Neural progenitor cell (in vitro differentiated cells): ENCODE results near the gene GSG1. TPM values are rescaled to one million over a fixed set of nuclear protein-coding genes. Genes with fewer than 3 reads are reported as not detected.

ENCODE experiments used
- DNase-seq: peaks from one replicate; pipeline ENCODE4 v3.0.0-alpha.2; 2016; ENCODE audit warnings: low spot score
- H2AFZ ChIP-seq: fragments of 200-600 bp; sonication (generic); replicated peaks from 2 replicates; pipeline ENCODE4 v1.6.1; 2016; ENCODE audit warnings: antibody characterized with exemption
- H3F3A ChIP-seq: fragments of 200-600 bp; sonication (generic); 2 replicates; pipeline ENCODE4 v1.6.1; 2016; ENCODE audit warnings: antibody characterized with exemption, low read depth
- H3K27ac ChIP-seq: fragments of 200-600 bp; sonication (generic); 2 replicates; pipeline ENCODE4 v1.5.1; 2016; ENCODE audit warnings: mild to moderate bottlenecking
- H3K27me3 ChIP-seq: fragments of 200-600 bp; sonication (generic); 2 replicates; pipeline ENCODE4 v1.6.1; 2016; ENCODE audit warnings: mild to moderate bottlenecking, moderate library complexity
- H3K36me3 ChIP-seq: fragments of 200-600 bp; sonication (generic); 2 replicates; pipeline ENCODE4 v1.5.1; 2016
- H3K4me1 ChIP-seq: fragments of 200-600 bp; sonication (generic); 2 replicates; pipeline ENCODE4 v1.6.1; 2016; ENCODE audit warnings: mixed run types
- H3K4me2 ChIP-seq: fragments of 200-600 bp; sonication (generic); 2 replicates; pipeline ENCODE4 v1.6.1; 2016
- H3K4me3 ChIP-seq: fragments of 200-600 bp; sonication (generic); 2 replicates; pipeline ENCODE4 v1.5.1; 2016
- H3K79me2 ChIP-seq: fragments of 200-600 bp; sonication (generic); 2 replicates; pipeline ENCODE4 v1.6.1; 2016; ENCODE audit warnings: low read depth
- H3K9ac ChIP-seq: fragments of 200-600 bp; sonication (generic); 2 replicates; pipeline ENCODE4 v1.6.1; 2016
- H3K9me3 ChIP-seq: fragments of 200-600 bp; sonication (generic); 2 replicates; pipeline ENCODE4 v1.5.1; 2016; ENCODE audit warnings: low read depth
- H4K20me1 ChIP-seq: fragments of 200-600 bp; sonication (generic); 2 replicates; pipeline ENCODE4 v1.6.1; 2016; ENCODE audit warnings: low read depth
- H3K27ac Mint-ChIP-seq: 3 replicates; pipeline ENCODE4 v1.8.0; 2021; ENCODE audit warnings: mixed read lengths
- H3K27me3 Mint-ChIP-seq: 2 replicates; pipeline ENCODE4 v1.8.0; 2022; ENCODE audit warnings: low read depth, mild to moderate bottlenecking, inconsistent platforms, moderate library complexity, mixed read lengths; ENCODE audit not compliant: insufficient read depth
- H3K36me3 Mint-ChIP-seq: 3 replicates; pipeline ENCODE4 v1.8.0; 2021; ENCODE audit warnings: mixed read lengths
- H3K4me1 Mint-ChIP-seq: 3 replicates; pipeline ENCODE4 v1.8.0; 2021; ENCODE audit warnings: mixed read lengths
- H3K4me3 Mint-ChIP-seq: 3 replicates; pipeline ENCODE4 v1.8.0; 2021; ENCODE audit warnings: mild to moderate bottlenecking, moderate library complexity, mixed read lengths
- H3K9me3 Mint-ChIP-seq: 3 replicates; pipeline ENCODE4 v1.8.0; 2020; ENCODE audit warnings: mixed read lengths
- EZH2 ChIP-seq: fragments of 200-600 bp; sonication (generic); IDR thresholded peaks from 2 replicates; pipeline ENCODE4 v1.6.1; 2017; ENCODE audit warnings: antibody characterized with exemption, mild to moderate bottlenecking, moderate library complexity
- EZH2phosphoT487 ChIP-seq: fragments of 200-600 bp; sonication (generic); IDR thresholded peaks from 2 replicates; pipeline ENCODE4 v1.6.1; 2017; ENCODE audit warnings: antibody characterized with exemption
- total RNA-seq: library from RNA; depleted of rRNA; stranded (reverse); fragments of >200 nt; gene quantifications from 2 replicates; pipeline ENCODE4 v1.2.3, GENCODE V29; 2015; ENCODE audit warnings: low replicate concordance
- TF ChIP-seq, protein P1 (sequence below): fragments of 200-600 bp; sonication (generic); IDR thresholded peaks from 2 replicates; pipeline ENCODE4 v1.5.1; 2017; ENCODE audit warnings: antibody characterized with exemption, mild to moderate bottlenecking

GSG1 gene
- total RNA-seq, 1 donor from 2014 or later: not detected

DNA sequence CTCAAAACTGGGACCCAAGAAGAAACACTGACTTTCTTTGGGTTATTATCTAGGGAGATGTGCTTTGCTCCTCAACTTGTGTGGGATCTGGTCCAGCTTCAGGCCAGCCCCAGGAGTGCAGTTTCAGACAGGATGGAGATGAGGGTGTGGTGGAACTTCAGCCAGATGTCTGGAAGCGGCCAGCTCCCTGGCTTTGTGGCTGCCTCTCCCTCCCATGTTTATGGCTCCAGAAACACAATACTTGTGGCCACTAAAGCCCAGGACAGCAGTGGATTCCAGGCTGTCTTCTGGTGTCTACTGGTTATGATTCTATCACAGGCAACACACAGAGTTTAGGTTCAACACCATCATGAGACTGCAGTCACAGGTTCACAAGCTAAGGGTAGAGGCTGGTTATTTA lies 48.8 kb upstream of the GSG1 start:
- no peaks in the 10 kb centered on the region for H3K27me3 Mint-ChIP-seq
- H3K4me3 Mint-ChIP-seq: no peak overlapping the region
- TF ChIP-seq, protein P1, sequence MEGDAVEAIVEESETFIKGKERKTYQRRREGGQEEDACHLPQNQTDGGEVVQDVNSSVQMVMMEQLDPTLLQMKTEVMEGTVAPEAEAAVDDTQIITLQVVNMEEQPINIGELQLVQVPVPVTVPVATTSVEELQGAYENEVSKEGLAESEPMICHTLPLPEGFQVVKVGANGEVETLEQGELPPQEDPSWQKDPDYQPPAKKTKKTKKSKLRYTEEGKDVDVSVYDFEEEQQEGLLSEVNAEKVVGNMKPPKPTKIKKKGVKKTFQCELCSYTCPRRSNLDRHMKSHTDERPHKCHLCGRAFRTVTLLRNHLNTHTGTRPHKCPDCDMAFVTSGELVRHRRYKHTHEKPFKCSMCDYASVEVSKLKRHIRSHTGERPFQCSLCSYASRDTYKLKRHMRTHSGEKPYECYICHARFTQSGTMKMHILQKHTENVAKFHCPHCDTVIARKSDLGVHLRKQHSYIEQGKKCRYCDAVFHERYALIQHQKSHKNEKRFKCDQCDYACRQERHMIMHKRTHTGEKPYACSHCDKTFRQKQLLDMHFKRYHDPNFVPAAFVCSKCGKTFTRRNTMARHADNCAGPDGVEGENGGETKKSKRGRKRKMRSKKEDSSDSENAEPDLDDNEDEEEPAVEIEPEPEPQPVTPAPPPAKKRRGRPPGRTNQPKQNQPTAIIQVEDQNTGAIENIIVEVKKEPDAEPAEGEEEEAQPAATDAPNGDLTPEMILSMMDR: no peak
- TF ChIP-seq EZH2phosphoT487 (no peak), EZH2 (no peak)
- Histone ChIP-seq H3K27me3 (no peaks in the 10 kb centered on the region), H3K9me3 (no peaks in the 10 kb centered on the region), H3K4me1 (peaks cover 9% of the 10 kb centered on the region), H3K79me2 (no peaks in the 10 kb centered on the region), H3F3A (peaks cover 16% of the 10 kb centered on the region), H3K4me3 (no peak overlapping the region), H3K9ac (no peak overlapping the region), H3K4me2 (no peak overlapping the region), H3K36me3 (no peaks in the 10 kb centered on the region), H3K27ac (no peak overlapping the region), H2AFZ (no peak overlapping the region), H4K20me1 (no peaks in the 10 kb centered on the region)
- no peaks in the 10 kb centered on the region for H3K4me1 Mint-ChIP-seq
- peaks cover 3% of the 10 kb centered on the region for H3K9me3 Mint-ChIP-seq
- DNase-seq: no peak
- peaks cover 2% of the 10 kb centered on the region for H3K36me3 Mint-ChIP-seq
- H3K27ac Mint-ChIP-seq: no peak overlapping the region

DNA sequence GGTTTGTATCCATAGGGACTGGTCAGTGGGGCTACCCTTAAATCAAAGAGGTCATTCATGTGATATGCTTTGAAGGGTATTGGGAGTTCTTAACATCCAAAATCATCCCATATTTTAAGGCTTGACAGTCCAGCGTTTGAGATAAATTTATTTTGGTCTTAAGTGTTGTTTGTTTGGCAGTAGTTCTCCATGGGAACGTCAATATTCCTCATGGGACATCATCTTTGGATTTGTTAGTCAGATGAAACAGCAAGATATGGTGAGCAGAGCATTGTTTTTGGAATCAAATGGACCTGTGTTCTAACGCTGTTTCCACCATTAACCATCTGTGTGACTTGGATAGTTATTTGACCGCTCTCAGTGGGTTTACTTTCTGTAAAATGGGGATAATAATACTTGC lies 45.9 kb upstream of the GSG1 start:
- Histone ChIP-seq H3K4me3 (no peak overlapping the region), H3F3A (peaks cover 16% of the 10 kb centered on the region), H3K9ac (no peak overlapping the region), H3K27ac (no peak overlapping the region), H4K20me1 (no peaks in the 10 kb centered on the region), H3K79me2 (no peaks in the 10 kb centered on the region), H2AFZ (no peak overlapping the region), H3K9me3 (no peaks in the 10 kb centered on the region), H3K4me2 (no peak overlapping the region), H3K36me3 (no peaks in the 10 kb centered on the region), H3K4me1 (peaks cover 9% of the 10 kb centered on the region), H3K27me3 (no peaks in the 10 kb centered on the region)
- DNase-seq: no peak
- Mint-ChIP-seq H3K9me3 (peaks cover 3% of the 10 kb centered on the region), H3K27ac (no peak overlapping the region), H3K27me3 (peaks cover 3% of the 10 kb centered on the region), H3K36me3 (peaks cover 2% of the 10 kb centered on the region), H3K4me3 (no peak overlapping the region), H3K4me1 (no peaks in the 10 kb centered on the region)
- TF ChIP-seq EZH2: no peak
- TF ChIP-seq EZH2phosphoT487: no peak
- TF ChIP-seq, protein P1: no peak

DNA sequence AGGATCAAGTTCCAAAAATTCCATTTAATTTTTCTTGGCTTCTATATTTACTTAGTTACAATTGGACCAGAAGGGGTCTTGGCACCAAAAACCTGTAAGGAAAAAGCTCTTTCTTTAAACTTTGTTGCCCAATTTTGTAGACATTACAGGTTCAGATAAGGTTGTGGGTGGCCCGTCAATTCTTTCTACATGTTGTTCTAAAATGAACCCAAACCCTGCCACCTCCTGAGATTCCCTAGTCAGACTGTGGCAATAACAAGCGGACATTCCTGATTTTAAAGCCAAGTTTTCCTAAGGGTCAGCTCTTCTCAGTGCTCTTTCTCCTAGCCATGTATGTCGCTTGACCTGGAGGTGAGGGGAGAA lies 45.0 kb upstream of the GSG1 start:
- Histone ChIP-seq H3K4me1 (peaks cover 9% of the 10 kb centered on the region), H3K4me2 (no peak overlapping the region), H3K4me3 (no peak overlapping the region), H3K27ac (no peak overlapping the region), H3K79me2 (no peaks in the 10 kb centered on the region), H3K9me3 (no peaks in the 10 kb centered on the region), H3K36me3 (no peaks in the 10 kb centered on the region), H3F3A (peaks cover 6% of the 10 kb centered on the region), H4K20me1 (no peaks in the 10 kb centered on the region), H3K9ac (no peak overlapping the region), H3K27me3 (no peaks in the 10 kb centered on the region), H2AFZ (no peak overlapping the region)
- peaks cover 3% of the 10 kb centered on the region for H3K9me3 Mint-ChIP-seq
- peaks cover 2% of the 10 kb centered on the region for H3K36me3 Mint-ChIP-seq
- no peak for DNase-seq
- H3K27me3 Mint-ChIP-seq: peaks cover 3% of the 10 kb centered on the region
- H3K4me1 Mint-ChIP-seq: no peaks in the 10 kb centered on the region
- TF ChIP-seq EZH2: no peak
- no peak for TF ChIP-seq EZH2phosphoT487
- TF ChIP-seq, protein P1: no peak
- H3K4me3 Mint-ChIP-seq: no peak overlapping the region
- no peak overlapping the region for H3K27ac Mint-ChIP-seq
